Measurements from ENCODE around the gene C8G.

GRCh38 chr9:136958473-136958872 is 13.4 kb downstream of the C8G start:
- TF ChIP-seq POLR2A (IDR thresholded peaks at IDR 0.05) (no peak), CTCF (IDR thresholded peaks at IDR 0.05) (no peak)

Data from right lobe of liver (tissue), 4 donors.